ENCODE data around the gene SMCO2. TPM values are rescaled to one million over a fixed set of nuclear protein-coding genes. Genes with fewer than 3 reads are reported as not detected.
A peak's percentile ranks its signal among the peaks of the same experiment; 100 is the strongest.

Gene SMCO2
- total and polyA plus RNA-seq, 2 of the 4 experiments (the other 2 are of a cell fraction) = 0.19 TPM; not detected in 1

DNA sequence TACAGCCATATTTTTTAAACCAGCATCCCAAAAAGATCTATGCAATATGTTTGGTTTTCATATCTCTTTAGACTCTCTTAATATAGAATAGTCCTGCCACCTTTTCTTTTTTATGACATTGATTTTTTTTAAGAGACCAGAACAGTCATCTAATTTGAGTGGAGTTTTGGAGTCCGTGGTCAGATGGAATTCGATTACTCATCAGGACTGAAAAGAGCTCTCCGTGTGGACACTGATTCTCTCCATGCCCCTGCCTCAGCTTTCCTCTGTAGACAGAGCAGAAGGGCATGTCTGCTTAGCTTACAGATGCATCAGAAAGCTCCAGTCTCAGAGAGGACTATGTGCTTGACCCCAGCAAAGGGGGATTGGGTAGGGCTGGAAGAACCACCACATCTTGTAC, 27.8 kb downstream of the SMCO2 start:
- no peaks in the 10 kb centered on the region for H3K27me3 ChIP-seq (ENCODE audit: control insufficient read depth, insufficient read depth, low read length)
- H3K4ac ChIP-seq (ENCODE audit: low read depth, low read length) = no peak overlapping the region; the same call in 1 of the 2 replicates
- no peak overlapping the region; the same call in 2 of the 3 replicates for H2BK15ac ChIP-seq (ENCODE audit: low read depth, low read length)
- no peak overlapping the region for H2BK5ac ChIP-seq (ENCODE audit: low read depth, low read length, poor library complexity, severe bottlenecking)
- ATAC-seq (ENCODE audit: low read depth) (peak; percentile 97), DNase-seq (peak; percentile 85)
- H3K9me3 ChIP-seq (ENCODE audit: control insufficient read depth, insufficient read depth, low read length) = peaks cover 11% of the 10 kb centered on the region
- peak overlapping the region; percentile 39; the same call in 1 of the 2 replicates for H3K23ac ChIP-seq (ENCODE audit: low read depth, low read length)
- peaks cover 3% of the 10 kb centered on the region; the same call in 1 of the 2 replicates for H3K9me1 ChIP-seq (ENCODE audit: insufficient read depth, low read length)
- peak overlapping the region; percentile 20 for H3K14ac ChIP-seq (replicated peaks; ENCODE audit: low read depth, low read length)
- H3K79me1 ChIP-seq (ENCODE audit: low read depth in 1 of 2, low read length in 2 of 2) = no peaks in the 10 kb centered on the region
- H2BK120ac ChIP-seq (ENCODE audit: low read depth, low read length) = no peak overlapping the region
- BruUV-seq (replicated peaks) = no TSS peak
- POLR2A ChIA-PET (ENCODE audit: unreplicated experiment) = no interaction called here
- in situ Hi-C loops (cut with MboI; ENCODE audit: low sequenced_read_pairs) (no loop called here), dilution Hi-C loops (cut with HindIII; ENCODE audit: low sequenced_read_pairs, unreplicated experiment) (no loop called here), intact Hi-C loops (cut with micrococcal nuclease) (no loop called here)
- no peak overlapping the region for H4K8ac ChIP-seq (ENCODE audit: low read depth in 2 of 2, low read length in 2 of 2)
- no peaks in the 10 kb centered on the region for H3K36me3 ChIP-seq (ENCODE audit: control insufficient read depth, insufficient read depth, low read length)
- CTCF ChIA-PET = no interaction called here
- no peak overlapping the region for H2BK20ac ChIP-seq (ENCODE audit: low read depth, low read length)
- no peak overlapping the region for H2AK5ac ChIP-seq (ENCODE audit: low read depth, low read length)
- peaks cover 2% of the 10 kb centered on the region for H3K4me1 ChIP-seq (ENCODE audit: control insufficient read depth, insufficient read depth, low read length)
- TF ChIP-seq MAZ (IDR thresholded peaks at IDR 0.05; ENCODE audit: borderline replicate concordance, low read depth, low read length) (no peak), CEBPB (IDR thresholded peaks at IDR 0.05; ENCODE audit: low read depth, low read length) (no peak), MXI1 (IDR thresholded peaks at IDR 0.05; ENCODE audit: borderline replicate concordance, low read depth, low read length) (no peak), BHLHE40 (IDR thresholded peaks at IDR 0.05; ENCODE audit: low read depth, low read length) (no peak), RCOR1 (IDR thresholded peaks at IDR 0.05; ENCODE audit: insufficient replicate concordance, low read length) (no peak), CHD1 (IDR thresholded peaks at IDR 0.05; ENCODE audit: low read depth, low read length) (no peak), NFE2L2 (IDR thresholded peaks at IDR 0.05; ENCODE audit: low read depth, low read length) (no peak), POLR2A (IDR thresholded peaks at IDR 0.05; ENCODE audit: low read depth, low read length) (no peak), MAFK (IDR thresholded peaks at IDR 0.05; ENCODE audit: low read depth, low read length) (no peak), FOS (IDR thresholded peaks at IDR 0.05; ENCODE audit: low read depth, low read length) (no peak), CTCF (conservative IDR thresholded peaks at IDR 0.05; ENCODE audit: low read depth, low read length) (no peak), SMC3 (IDR thresholded peaks at IDR 0.05; ENCODE audit: low read depth, low read length) (no peak), RAD21 (IDR thresholded peaks at IDR 0.05; ENCODE audit: low read length) (no peak), RFX5 (IDR thresholded peaks at IDR 0.05; ENCODE audit: low read depth, low read length) (no peak)
- TF ChIP-seq, protein P1, sequence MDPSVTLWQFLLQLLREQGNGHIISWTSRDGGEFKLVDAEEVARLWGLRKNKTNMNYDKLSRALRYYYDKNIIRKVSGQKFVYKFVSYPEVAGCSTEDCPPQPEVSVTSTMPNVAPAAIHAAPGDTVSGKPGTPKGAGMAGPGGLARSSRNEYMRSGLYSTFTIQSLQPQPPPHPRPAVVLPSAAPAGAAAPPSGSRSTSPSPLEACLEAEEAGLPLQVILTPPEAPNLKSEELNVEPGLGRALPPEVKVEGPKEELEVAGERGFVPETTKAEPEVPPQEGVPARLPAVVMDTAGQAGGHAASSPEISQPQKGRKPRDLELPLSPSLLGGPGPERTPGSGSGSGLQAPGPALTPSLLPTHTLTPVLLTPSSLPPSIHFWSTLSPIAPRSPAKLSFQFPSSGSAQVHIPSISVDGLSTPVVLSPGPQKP (IDR thresholded peaks at IDR 0.05; ENCODE audit: borderline replicate concordance, low read depth, low read length) = no peak
- TF ChIP-seq, protein P2, sequence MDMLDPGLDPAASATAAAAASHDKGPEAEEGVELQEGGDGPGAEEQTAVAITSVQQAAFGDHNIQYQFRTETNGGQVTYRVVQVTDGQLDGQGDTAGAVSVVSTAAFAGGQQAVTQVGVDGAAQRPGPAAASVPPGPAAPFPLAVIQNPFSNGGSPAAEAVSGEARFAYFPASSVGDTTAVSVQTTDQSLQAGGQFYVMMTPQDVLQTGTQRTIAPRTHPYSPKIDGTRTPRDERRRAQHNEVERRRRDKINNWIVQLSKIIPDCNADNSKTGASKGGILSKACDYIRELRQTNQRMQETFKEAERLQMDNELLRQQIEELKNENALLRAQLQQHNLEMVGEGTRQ (IDR thresholded peaks at IDR 0.05; ENCODE audit: low read depth, low read length) = no peak
- H3K18ac ChIP-seq (ENCODE audit: low read depth, low read length) = no peak overlapping the region
- H3K4me2 ChIP-seq (ENCODE audit: low read depth, low read length) = no peak overlapping the region
- no peak overlapping the region for H3K56ac ChIP-seq (ENCODE audit: extremely low read depth, insufficient read depth, low read length)
- H2AFZ ChIP-seq (replicated peaks; ENCODE audit: low read length, poor library complexity) = no peak overlapping the region
- H3K9ac ChIP-seq (ENCODE audit: low read depth, low read length) = no peak overlapping the region
- H2AK9ac ChIP-seq (replicated peaks; ENCODE audit: low read depth, low read length, poor library complexity) = no peak overlapping the region
- no peak overlapping the region for H3K27ac ChIP-seq (ENCODE audit: insufficient read depth, low read length)
- no peak overlapping the region for H4K5ac ChIP-seq (ENCODE audit: low read depth, low read length)
- no peak overlapping the region for H3K4me3 ChIP-seq (ENCODE audit: insufficient read depth, low read depth, low read length)
- no CpG with 5 or more reads among the region's 3 CpGs for WGBS, 2 experiments (ENCODE audit: extremely low coverage in 2 of 2, insufficient read length in 1 of 2)
- H4K20me1 ChIP-seq (ENCODE audit: insufficient read depth, low read length) = no peaks in the 10 kb centered on the region; the same call in 1 of the 2 replicates
- H4K91ac ChIP-seq (ENCODE audit: insufficient read depth, low read depth, low read length) = no peak overlapping the region
